GM21825 (cell line): ENCODE measurements around the gene CAVIN1.
"Not testable (repeated sequence)": the region's sequence is repeated elsewhere in the genome, so short reads cannot be mapped to it uniquely, and the experiment has no call there.

Source experiments
- ATAC-seq: cut with Tn5 transposase; IDR thresholded peaks from one replicate; pipeline ENCODE4 v1.9.1; 2021; ENCODE audit warnings: mild to moderate bottlenecking, moderate library complexity; ENCODE audit not compliant: unreplicated experiment

CAVIN1 gene

GRCh38 chr17:42436391-42436790, 13.3 kb upstream of the CAVIN1 start:
- no peak for ATAC-seq

- no peak for ATAC-seq
Observed at GRCh38 chr17:42431758-42432161, 8.7 kb upstream of the CAVIN1 start.

- ATAC-seq: no peak
Observed at GRCh38 chr17:42429726-42430447, 6.8 kb upstream of the CAVIN1 start.

GRCh38 chr17:42428141-42428944, 5.3 kb upstream of the CAVIN1 start:
- no peak for ATAC-seq

GRCh38 chr17:42424991-42425610, 2.0 kb upstream of the CAVIN1 start:
- no peak for ATAC-seq

GRCh38 chr17:42423766-42424165, 710 bp upstream of the CAVIN1 start:
- no peak for ATAC-seq

GRCh38 chr17:42422412-42422957, 571 bp downstream of the CAVIN1 start:
- ATAC-seq: no peak

- ATAC-seq: no peak
Observed at GRCh38 chr17:42421507-42422338, 1.3 kb downstream of the CAVIN1 start.

- no peak for ATAC-seq
Observed at GRCh38 chr17:42421136-42421506, 1.9 kb downstream of the CAVIN1 start.

GRCh38 chr17:42417981-42418380, 5.1 kb downstream of the CAVIN1 start:
- ATAC-seq: not testable (repeated sequence)

GRCh38 chr17:42414704-42415409, 8.2 kb downstream of the CAVIN1 start:
- ATAC-seq: no peak

- no peak for ATAC-seq
Observed at GRCh38 chr17:42413464-42414040, 9.5 kb downstream of the CAVIN1 start.

GRCh38 chr17:42411905-42412679, 11.0 kb downstream of the CAVIN1 start:
- no peak for ATAC-seq

GRCh38 chr17:42411361-42411760, 11.7 kb downstream of the CAVIN1 start:
- no peak for ATAC-seq

- no peak for ATAC-seq
Observed at GRCh38 chr17:42410319-42410685, 12.8 kb downstream of the CAVIN1 start.

GRCh38 chr17:42409523-42410318, 13.3 kb downstream of the CAVIN1 start:
- no peak for ATAC-seq

- no peak for ATAC-seq
Observed at GRCh38 chr17:42408061-42408460, 15.0 kb downstream of the CAVIN1 start.

GRCh38 chr17:42407289-42407836, 15.7 kb downstream of the CAVIN1 start:
- no peak for ATAC-seq
